Measurements from ENCODE around the gene PEAK1.

PEAK1 gene

GRCh38 chr15:77396692-77397091 lies 23.2 kb downstream of the PEAK1 start:
- DNase-seq = no peak

GRCh38 chr15:77395013-77395774 lies 24.7 kb downstream of the PEAK1 start:
- no peak for DNase-seq

- DNase-seq = no peak
These were observed 26.4 kb downstream of the PEAK1 start for GRCh38 chr15:77393471-77393840.

DNA sequence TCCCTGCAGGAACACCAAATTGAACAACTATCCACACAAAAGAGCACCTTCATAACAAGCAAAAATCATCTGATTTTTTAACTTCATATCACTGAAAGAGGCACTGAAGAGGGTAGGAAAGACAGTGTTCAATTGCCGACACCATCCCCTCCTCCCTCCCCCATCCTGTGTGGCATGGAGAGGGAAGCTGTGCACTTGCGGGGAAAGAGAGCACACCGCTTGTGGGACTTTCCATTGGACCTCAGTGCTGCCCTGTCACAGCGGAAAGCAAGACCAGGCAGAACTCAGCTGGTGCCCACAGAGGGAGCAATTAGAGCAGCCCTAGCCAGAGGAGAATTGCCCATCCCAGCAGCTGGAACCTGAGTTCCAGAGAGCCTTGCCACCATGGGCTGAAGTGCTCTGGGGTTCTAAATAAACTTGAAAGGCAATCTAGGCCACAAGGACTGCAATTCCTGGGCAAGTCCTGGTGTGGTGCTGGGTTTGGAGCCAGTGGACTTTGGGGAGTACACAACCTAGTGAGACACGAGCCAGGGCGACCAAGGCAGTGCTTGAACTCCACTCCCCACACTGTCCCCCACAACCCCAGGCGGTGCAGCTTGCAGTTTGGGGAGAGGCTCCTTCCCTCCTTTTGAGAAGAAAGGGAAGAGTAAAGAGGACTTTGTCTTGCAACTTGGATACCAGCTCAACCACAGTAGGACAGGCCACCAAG lies 27.0 kb downstream of the PEAK1 start:
- DNase-seq = no peak

DNA sequence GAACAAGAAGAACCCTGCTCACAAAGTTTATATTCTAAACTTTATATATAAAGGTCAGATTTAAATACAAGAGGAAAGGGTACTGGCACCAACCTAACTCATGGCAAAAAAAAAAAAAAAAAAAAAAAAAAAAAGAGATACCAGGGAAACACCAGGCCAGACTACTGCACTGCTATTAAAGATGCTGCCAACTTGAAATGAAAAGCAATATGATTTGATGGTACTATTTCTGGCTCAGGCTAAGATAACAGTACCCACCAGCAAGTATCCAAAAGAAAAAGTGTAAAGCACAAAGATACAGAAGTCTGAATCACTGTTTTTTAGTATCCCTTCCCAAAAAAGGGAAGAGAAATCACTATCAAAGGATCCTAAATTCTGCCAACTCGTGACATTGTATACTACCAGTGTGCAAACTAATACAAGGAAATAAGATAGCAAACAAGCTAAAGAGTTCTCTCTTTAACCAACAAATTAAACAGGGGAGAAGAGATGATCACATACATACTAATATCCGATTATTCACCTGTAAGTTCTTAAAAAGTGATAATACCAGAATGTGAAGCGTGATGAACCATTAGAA lies 28.4 kb downstream of the PEAK1 start:
- no peak for DNase-seq

GRCh38 chr15:77387365-77388105 lies 32.4 kb downstream of the PEAK1 start:
- no peak for DNase-seq

GRCh38 chr15:77386626-77387025 lies 33.3 kb downstream of the PEAK1 start:
- DNase-seq = no peak

GRCh38 chr15:77384589-77385359 lies 35.1 kb downstream of the PEAK1 start:
- DNase-seq = no peak

GRCh38 chr15:77384086-77384485 lies 35.8 kb downstream of the PEAK1 start:
- no peak for DNase-seq

GRCh38 chr15:77380033-77380432 lies 39.9 kb downstream of the PEAK1 start:
- DNase-seq = no peak

DNA sequence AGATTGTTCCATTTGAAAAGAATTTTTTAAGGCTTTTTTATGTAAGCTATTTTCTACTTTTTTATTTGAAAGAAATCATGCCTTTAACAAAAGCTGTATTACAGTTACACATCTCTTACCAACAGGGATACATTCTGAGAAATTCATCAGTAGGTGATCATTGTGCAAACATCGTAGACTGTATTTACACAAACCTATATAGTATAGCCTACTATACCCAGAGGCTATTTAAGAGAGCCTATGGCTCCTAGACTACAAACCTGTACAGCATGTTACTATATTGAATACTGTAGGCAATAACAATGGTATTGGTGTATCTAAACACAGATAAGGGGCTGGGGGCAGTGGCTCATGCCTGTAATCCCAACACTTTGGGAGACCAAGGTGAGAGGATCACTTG lies 43.1 kb downstream of the PEAK1 start:
- no peak for DNase-seq

GRCh38 chr15:77375133-77375532 lies 44.8 kb downstream of the PEAK1 start:
- no peak for DNase-seq

- no peak for DNase-seq
These were observed 46.5 kb downstream of the PEAK1 start for GRCh38 chr15:77373441-77373840.

DNA sequence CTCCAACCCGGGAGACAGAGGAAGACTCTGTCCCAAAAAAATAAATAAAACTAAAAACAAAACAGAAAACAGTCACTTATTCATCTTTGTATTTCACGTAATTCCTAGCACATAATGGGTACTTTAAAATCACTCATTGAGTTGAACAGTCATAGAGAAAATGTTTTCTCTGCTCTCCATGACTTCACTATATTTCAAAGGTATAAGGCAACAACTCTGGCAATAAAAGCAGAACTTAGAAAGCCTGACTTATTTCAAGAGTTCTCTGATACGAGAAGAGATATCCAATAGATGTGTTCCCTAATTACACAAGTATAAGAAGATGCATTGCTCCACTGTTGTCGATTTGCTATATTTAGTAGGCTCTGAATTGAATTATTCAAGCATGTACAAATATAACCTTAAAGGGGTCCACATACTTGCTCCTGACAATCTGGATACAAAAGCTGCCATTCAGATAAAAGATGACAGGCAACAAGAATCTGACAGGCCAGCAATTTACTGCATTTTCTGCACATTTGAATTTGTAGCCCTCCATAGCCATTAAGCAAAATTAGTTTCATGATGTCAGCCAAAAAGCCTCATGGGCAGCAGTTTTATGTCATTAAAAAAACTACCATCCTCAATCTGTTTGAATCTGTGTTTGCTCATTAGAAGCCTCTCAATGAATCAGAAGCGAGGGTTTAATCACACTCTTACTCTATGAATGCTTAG lies 47.9 kb downstream of the PEAK1 start:
- no peak for DNase-seq

- no peak for DNase-seq
These were observed 49.3 kb downstream of the PEAK1 start for GRCh38 chr15:77370580-77370979.

DNA sequence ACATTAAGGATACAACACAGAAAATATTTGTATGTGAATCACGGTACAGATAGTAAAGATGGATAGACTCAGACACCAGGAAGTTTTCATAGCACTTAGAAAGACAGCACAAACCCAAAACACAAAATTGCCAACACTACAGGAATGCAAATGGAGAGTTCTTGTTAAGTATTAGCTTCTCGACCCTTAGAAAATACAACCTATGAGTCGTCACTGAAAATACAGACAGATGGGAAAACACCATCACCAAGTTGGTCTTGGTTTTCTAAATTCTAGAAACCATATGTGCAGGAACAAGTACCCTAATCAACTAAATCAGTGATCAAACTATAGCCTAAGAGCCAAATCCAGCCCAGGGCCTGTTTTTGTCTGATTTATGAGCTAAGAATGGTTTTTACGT lies 50.7 kb downstream of the PEAK1 start:
- no peak for DNase-seq

DNA sequence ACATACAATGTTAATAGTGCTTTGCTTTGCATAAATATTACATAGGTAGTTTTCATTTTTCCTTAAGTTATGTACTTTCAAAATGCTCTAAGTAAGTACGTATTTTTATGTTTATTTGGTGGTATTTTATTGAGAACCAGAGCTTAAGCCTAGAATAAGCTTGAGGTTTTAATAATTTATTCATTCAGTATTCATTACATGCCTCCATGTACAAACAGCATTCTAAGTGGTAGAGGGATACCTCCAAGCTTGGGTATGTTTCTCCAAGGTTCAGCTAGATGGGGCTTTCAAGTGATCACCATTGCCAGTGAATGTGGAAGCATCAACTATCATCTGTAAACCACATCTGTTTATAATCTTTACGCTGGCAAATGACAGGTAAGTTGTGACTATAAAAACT lies 52.3 kb downstream of the PEAK1 start:
- no peak for DNase-seq

DNA sequence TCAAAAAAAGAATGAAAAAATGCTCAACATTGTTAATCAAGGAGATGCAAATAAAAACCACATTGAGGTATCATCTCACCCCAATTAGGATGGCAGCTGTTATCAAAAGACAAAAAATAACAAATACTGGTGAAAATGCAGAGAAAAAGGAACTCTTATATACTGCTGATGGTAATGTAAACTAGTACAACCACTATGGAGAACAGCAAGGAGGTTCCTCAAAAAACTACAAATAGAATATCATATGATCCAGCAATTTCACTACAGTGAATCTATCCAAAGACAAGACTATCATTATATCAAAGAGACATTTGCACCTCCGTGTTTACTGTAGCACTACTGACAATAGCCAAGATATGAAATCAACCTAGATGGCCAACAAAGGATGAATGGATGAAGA lies 58.4 kb downstream of the PEAK1 start:
- DNase-seq = no peak

DNA sequence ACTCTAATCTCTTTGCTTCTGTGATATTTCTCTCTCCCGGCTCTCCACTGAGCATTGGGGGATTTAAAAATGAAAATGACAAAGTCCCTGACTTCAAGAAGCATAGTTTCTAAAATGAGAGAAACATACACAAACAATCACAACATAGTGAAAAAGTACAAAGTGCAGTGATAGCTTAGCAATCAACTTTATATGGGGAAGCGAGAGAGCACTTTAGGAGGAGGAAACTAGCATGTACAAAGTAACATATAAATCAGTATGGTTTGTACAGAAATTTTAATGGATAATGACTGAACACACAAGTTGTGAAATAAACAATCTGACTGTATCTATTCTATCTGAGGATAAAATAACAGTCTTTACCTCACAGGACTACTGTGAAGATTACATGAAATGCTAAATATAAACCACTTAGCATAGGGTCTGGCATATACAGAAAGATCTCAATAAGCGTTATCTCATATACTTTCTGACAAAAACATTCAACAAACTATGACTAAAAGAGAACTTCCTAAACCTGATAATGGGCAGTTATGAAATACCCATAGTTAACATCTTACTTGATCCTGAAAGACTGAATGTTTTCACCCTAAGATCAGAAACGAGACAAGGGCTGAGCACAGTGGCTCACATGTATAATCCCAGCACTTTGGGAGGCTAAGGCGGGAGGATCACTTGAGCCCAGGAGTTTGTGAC lies 61.2 kb downstream of the PEAK1 start:
- DNase-seq = no peak

DNA sequence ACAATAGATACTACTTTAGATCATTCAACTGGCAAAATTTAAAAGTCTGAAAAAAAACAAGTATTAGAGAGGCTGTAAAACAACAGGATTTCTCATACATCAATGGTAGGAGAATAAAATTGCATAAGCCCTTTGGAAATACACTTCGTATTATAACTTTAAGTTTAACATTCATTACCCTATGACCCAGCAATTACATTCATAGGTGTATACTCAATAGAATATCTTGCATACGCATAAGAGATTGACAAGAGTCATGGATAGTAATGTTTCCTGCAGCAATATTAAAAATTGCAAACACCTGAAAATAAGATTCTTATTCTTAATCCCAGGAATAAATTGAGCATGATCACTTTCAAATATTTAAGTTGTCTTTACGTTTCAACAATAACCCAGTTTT lies 63.6 kb downstream of the PEAK1 start:
- no peak for DNase-seq

DNA sequence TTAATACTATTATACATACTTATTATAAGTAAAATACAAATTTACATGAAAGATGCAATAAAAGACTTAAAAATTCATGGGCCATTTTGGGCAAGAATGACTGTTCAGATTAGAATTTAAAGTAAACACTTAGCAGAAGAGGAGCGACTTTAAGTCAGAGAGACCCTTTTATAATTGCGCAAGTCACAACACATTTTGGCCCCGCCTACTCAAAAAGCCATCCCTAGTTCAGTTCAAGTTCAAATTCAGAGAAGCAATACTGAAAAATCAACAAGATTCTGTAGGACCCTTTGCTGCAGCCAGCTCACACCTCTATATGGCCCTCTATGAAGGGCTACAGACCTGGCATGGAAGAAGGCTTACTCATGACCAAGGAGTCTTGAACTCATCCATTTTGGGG lies 64.6 kb downstream of the PEAK1 start:
- no peak for DNase-seq
